CD8-positive, alpha-beta memory T cell (primary cell): ENCODE data around the gene KCNA4. TPM values are rescaled to one million over a fixed set of nuclear protein-coding genes. Genes with fewer than 3 reads are reported as not detected.
"Not testable (repeated sequence)": the region's sequence is repeated elsewhere in the genome, so short reads cannot be mapped to it uniquely, and the experiment has no call there.

Source experiments
- CTCF ChIA-PET: fragments of 350-600 bp; sonication (Branson Sonifier 250); formaldehyde crosslinking; loops from one replicate; lab custom pipeline; 2021; ENCODE audit warnings: antibody characterized with exemption; lab: Charles Lee
- POLR2A ChIA-PET: fragments of 350-600 bp; sonication (Branson Sonifier 250); formaldehyde crosslinking; loops from one replicate; lab custom pipeline; 2021; ENCODE audit warnings: antibody characterized with exemption; lab: Charles Lee
- DNase-seq, 5 donors: peaks; one replicate each; pipeline versions ENCODE4 v3.0.0 to v3.0.0-alpha.2; 2020 to 2022; ENCODE audit warnings: mixed read lengths in 1 of 5
- H3K27ac ChIP-seq: one replicate; pipeline ENCODE4 v1.7.0; 2013; ENCODE audit warnings: low read depth, mild to moderate bottlenecking, low read length, moderate library complexity
- H3K27me3 ChIP-seq: 2 replicates; pipeline ENCODE4 v1.7.0; 2013; ENCODE audit warnings: low read length, mild to moderate bottlenecking; ENCODE audit not compliant: insufficient read depth, poor library complexity, severe bottlenecking
- H3K36me3 ChIP-seq: 2 replicates; pipeline ENCODE4 v1.7.0; 2013; ENCODE audit warnings: mild to moderate bottlenecking, low read length, moderate library complexity; ENCODE audit not compliant: insufficient read depth
- H3K4me1 ChIP-seq: 2 replicates; pipeline ENCODE4 v1.7.0; 2013; ENCODE audit warnings: mild to moderate bottlenecking, low read length, moderate library complexity; ENCODE audit not compliant: insufficient read depth
- H3K4me3 ChIP-seq: 2 replicates; pipeline ENCODE4 v1.7.0; 2013; ENCODE audit warnings: mild to moderate bottlenecking, low read length
- H3K9me3 ChIP-seq: 2 replicates; pipeline ENCODE4 v1.7.0; 2013; ENCODE audit warnings: mild to moderate bottlenecking, low read length
- H3K27ac Mint-ChIP-seq, 8 donors: one replicate each; pipeline ENCODE4 v1.8.0; 2020 to 2021; ENCODE audit warnings: mixed read lengths in 8 of 8, mild to moderate bottlenecking in 6 of 8, inconsistent platforms in 3 of 8, moderate library complexity in 3 of 8
- H3K27me3 Mint-ChIP-seq, 2 donors: one replicate each; pipeline ENCODE4 v1.8.0; 2020 to 2021; ENCODE audit warnings: mixed read lengths in 2 of 2, mild to moderate bottlenecking in 1 of 2, moderate library complexity in 1 of 2
- H3K36me3 Mint-ChIP-seq, 3 donors: one replicate each; pipeline ENCODE4 v1.8.0; 2020 to 2021; ENCODE audit warnings: mixed read lengths in 3 of 3, inconsistent platforms in 1 of 3, mild to moderate bottlenecking in 1 of 3
- H3K4me1 Mint-ChIP-seq, 3 donors: one replicate each; pipeline ENCODE4 v1.8.0; 2020 to 2021; ENCODE audit warnings: mixed read lengths in 3 of 3, inconsistent platforms in 1 of 3, mild to moderate bottlenecking in 1 of 3
- H3K4me3 Mint-ChIP-seq, 7 donors: one replicate each; pipeline ENCODE4 v1.8.0; 2020 to 2021; ENCODE audit warnings: mixed read lengths in 7 of 7, mild to moderate bottlenecking in 6 of 7, moderate library complexity in 4 of 7, inconsistent platforms in 2 of 7
- H3K9me3 Mint-ChIP-seq, 5 donors: one replicate each; pipeline ENCODE4 v1.8.0; 2020 to 2022; ENCODE audit warnings: mixed read lengths in 5 of 5, mild to moderate bottlenecking in 3 of 5, moderate library complexity in 2 of 5, inconsistent platforms in 1 of 5
- polyA plus RNA-seq: library from polyadenylated mRNA; unstranded; fragments of 300-500 nt; fragmentation: Illumina TruSeq; gene quantifications from one replicate; pipeline ENCODE4 v1.2.3, GENCODE V29; 2021
- total RNA-seq, 2 experiments: library from RNA; stranded (reverse); gene quantifications; one replicate each; pipeline ENCODE4 v1.2.3, GENCODE V29; 2021

KCNA4 gene
- total and polyA plus RNA-seq, 3 experiments from 2014 or later = not detected

- H3K36me3 ChIP-seq, DNase-seq, H3K9me3 ChIP-seq, H3K4me3 Mint-ChIP-seq, H3K27ac ChIP-seq, H3K27me3 ChIP-seq, CTCF ChIA-PET, H3K36me3 Mint-ChIP-seq, H3K4me3 ChIP-seq, H3K27me3 Mint-ChIP-seq, H3K4me1 ChIP-seq, H3K4me1 Mint-ChIP-seq, POLR2A ChIA-PET: not testable (repeated sequence)
- H3K27ac Mint-ChIP-seq = peak overlapping the region in 1 of 8 donors; percentile 9
- peaks cover 0 to 14% (median 11%) of the 10 kb centered on the region in 5 donors for H3K9me3 Mint-ChIP-seq
Observed at GRCh38 chr11:30034746-30035145, 17.9 kb upstream of the KCNA4 start.

- H3K27me3 Mint-ChIP-seq, H3K4me1 Mint-ChIP-seq, H3K9me3 ChIP-seq, H3K36me3 Mint-ChIP-seq, H3K27ac ChIP-seq, H3K4me3 Mint-ChIP-seq, H3K27me3 ChIP-seq, DNase-seq, H3K4me3 ChIP-seq, H3K36me3 ChIP-seq, H3K4me1 ChIP-seq, CTCF ChIA-PET, POLR2A ChIA-PET, H3K27ac Mint-ChIP-seq: not testable (repeated sequence)
- H3K9me3 Mint-ChIP-seq = peaks cover 0 to 14% (median 9%) of the 10 kb centered on the region in 5 donors
Observed at GRCh38 chr11:30034166-30034565, 17.3 kb upstream of the KCNA4 start.

- Histone ChIP-seq H3K27ac (no peak overlapping the region), H3K36me3 (no peaks in the 10 kb centered on the region), H3K4me1 (no peaks in the 10 kb centered on the region), H3K4me3 (no peak overlapping the region), H3K9me3 (no peaks in the 10 kb centered on the region), H3K27me3 (no peaks in the 10 kb centered on the region)
- no peaks in the 10 kb centered on the region for H3K36me3 Mint-ChIP-seq
- no peaks in the 10 kb centered on the region for H3K4me1 Mint-ChIP-seq
- ChIA-PET CTCF (no interaction called here), POLR2A (no interaction called here)
- DNase-seq = no peak
- H3K27me3 Mint-ChIP-seq = peaks cover 0 to 5% of the 10 kb centered on the region in 2 donors
- H3K27ac Mint-ChIP-seq = no peak overlapping the region
- H3K9me3 Mint-ChIP-seq = peaks cover 0 to 6% (median 2%) of the 10 kb centered on the region in 5 donors
- no peak overlapping the region for H3K4me3 Mint-ChIP-seq
Observed at GRCh38 chr11:30025396-30026139, 8.7 kb upstream of the KCNA4 start.

- H3K4me1 ChIP-seq = no peaks in the 10 kb centered on the region
- POLR2A ChIA-PET = no interaction called here
- Mint-ChIP-seq H3K4me3 (peak overlapping the region in 1 of 7 donors; percentile 72), H3K4me1 (no peaks in the 10 kb centered on the region), H3K27me3 (peaks cover 14 to 19% of the 10 kb centered on the region in 2 donors), H3K36me3 (no peaks in the 10 kb centered on the region), H3K9me3 (peaks cover 1 to 15% (median 6%) of the 10 kb centered on the region in 5 donors), H3K27ac (no peak overlapping the region)
- peaks cover 3% of the 10 kb centered on the region for H3K27me3 ChIP-seq
- no peak overlapping the region for H3K27ac ChIP-seq
- H3K4me3 ChIP-seq = no peak overlapping the region
- H3K9me3 ChIP-seq = no peaks in the 10 kb centered on the region
- CTCF ChIA-PET = no interaction called here
- no peaks in the 10 kb centered on the region for H3K36me3 ChIP-seq
- no peak for DNase-seq
Observed at GRCh38 chr11:30023074-30023473, 6.2 kb upstream of the KCNA4 start.

- Mint-ChIP-seq H3K4me1 (no peaks in the 10 kb centered on the region), H3K9me3 (peaks cover 0 to 13% (median 8%) of the 10 kb centered on the region in 5 donors), H3K27ac (no peak overlapping the region), H3K27me3 (peaks cover 26 to 28% of the 10 kb centered on the region in 2 donors), H3K4me3 (no peak overlapping the region), H3K36me3 (no peaks in the 10 kb centered on the region)
- H3K27me3 ChIP-seq = peaks cover 8% of the 10 kb centered on the region
- no peaks in the 10 kb centered on the region for H3K9me3 ChIP-seq
- POLR2A ChIA-PET = no interaction called here
- no peak overlapping the region for H3K4me3 ChIP-seq
- DNase-seq = no peak
- no peaks in the 10 kb centered on the region for H3K36me3 ChIP-seq
- CTCF ChIA-PET = no interaction called here
- no peak overlapping the region for H3K27ac ChIP-seq
- no peaks in the 10 kb centered on the region for H3K4me1 ChIP-seq
Observed at GRCh38 chr11:30019481-30019880, 2.7 kb upstream of the KCNA4 start.

GRCh38 chr11:30018495-30018894 lies 1.7 kb upstream of the KCNA4 start:
- H3K4me3 Mint-ChIP-seq = no peak overlapping the region
- peaks cover 26 to 28% of the 10 kb centered on the region in 2 donors for H3K27me3 Mint-ChIP-seq
- ChIA-PET POLR2A (no interaction called here), CTCF (no interaction called here)
- Histone ChIP-seq H3K9me3 (no peaks in the 10 kb centered on the region), H3K27me3 (peaks cover 8% of the 10 kb centered on the region), H3K4me1 (no peaks in the 10 kb centered on the region), H3K36me3 (no peaks in the 10 kb centered on the region), H3K4me3 (no peak overlapping the region), H3K27ac (no peak overlapping the region)
- H3K9me3 Mint-ChIP-seq = peaks cover 0 to 13% (median 8%) of the 10 kb centered on the region in 5 donors
- no peaks in the 10 kb centered on the region for H3K36me3 Mint-ChIP-seq
- DNase-seq = no peak
- no peaks in the 10 kb centered on the region for H3K4me1 Mint-ChIP-seq
- H3K27ac Mint-ChIP-seq = no peak overlapping the region

- Histone ChIP-seq H3K4me3 (no peak overlapping the region), H3K4me1 (no peaks in the 10 kb centered on the region), H3K36me3 (no peaks in the 10 kb centered on the region), H3K27me3 (peaks cover 8% of the 10 kb centered on the region), H3K27ac (no peak overlapping the region), H3K9me3 (no peaks in the 10 kb centered on the region)
- Mint-ChIP-seq H3K4me3 (no peak overlapping the region), H3K9me3 (peaks cover 0 to 13% (median 6%) of the 10 kb centered on the region in 5 donors), H3K27me3 (peaks cover 26 to 28% of the 10 kb centered on the region in 2 donors), H3K27ac (no peak overlapping the region), H3K36me3 (no peaks in the 10 kb centered on the region), H3K4me1 (no peaks in the 10 kb centered on the region)
- DNase-seq = no peak
- CTCF ChIA-PET = no interaction called here
- POLR2A ChIA-PET = no interaction called here
Observed at GRCh38 chr11:30017445-30017895, 640 bp upstream of the KCNA4 start.

GRCh38 chr11:30015725-30016412 lies 961 bp downstream of the KCNA4 start:
- no peak overlapping the region for H3K27ac ChIP-seq
- no peaks in the 10 kb centered on the region for H3K4me1 Mint-ChIP-seq
- H3K27me3 Mint-ChIP-seq = peaks cover 25 to 26% of the 10 kb centered on the region in 2 donors
- POLR2A ChIA-PET = no interaction called here
- H3K36me3 Mint-ChIP-seq = no peaks in the 10 kb centered on the region
- peaks cover 0 to 17% (median 10%) of the 10 kb centered on the region in 5 donors for H3K9me3 Mint-ChIP-seq
- DNase-seq = no peak
- H3K27ac Mint-ChIP-seq = no peak overlapping the region
- no peaks in the 10 kb centered on the region for H3K4me1 ChIP-seq
- CTCF ChIA-PET = no interaction called here
- no peaks in the 10 kb centered on the region for H3K9me3 ChIP-seq
- H3K36me3 ChIP-seq = no peaks in the 10 kb centered on the region
- H3K27me3 ChIP-seq = peaks cover 8% of the 10 kb centered on the region
- no peak overlapping the region for H3K4me3 Mint-ChIP-seq
- no peak overlapping the region for H3K4me3 ChIP-seq
